ENCODE data around the gene AGAP2.
"Not testable (repeated sequence)": the region's sequence is repeated elsewhere in the genome, so short reads cannot be mapped to it uniquely, and the experiment has no call there.

Gene AGAP2

DNA sequence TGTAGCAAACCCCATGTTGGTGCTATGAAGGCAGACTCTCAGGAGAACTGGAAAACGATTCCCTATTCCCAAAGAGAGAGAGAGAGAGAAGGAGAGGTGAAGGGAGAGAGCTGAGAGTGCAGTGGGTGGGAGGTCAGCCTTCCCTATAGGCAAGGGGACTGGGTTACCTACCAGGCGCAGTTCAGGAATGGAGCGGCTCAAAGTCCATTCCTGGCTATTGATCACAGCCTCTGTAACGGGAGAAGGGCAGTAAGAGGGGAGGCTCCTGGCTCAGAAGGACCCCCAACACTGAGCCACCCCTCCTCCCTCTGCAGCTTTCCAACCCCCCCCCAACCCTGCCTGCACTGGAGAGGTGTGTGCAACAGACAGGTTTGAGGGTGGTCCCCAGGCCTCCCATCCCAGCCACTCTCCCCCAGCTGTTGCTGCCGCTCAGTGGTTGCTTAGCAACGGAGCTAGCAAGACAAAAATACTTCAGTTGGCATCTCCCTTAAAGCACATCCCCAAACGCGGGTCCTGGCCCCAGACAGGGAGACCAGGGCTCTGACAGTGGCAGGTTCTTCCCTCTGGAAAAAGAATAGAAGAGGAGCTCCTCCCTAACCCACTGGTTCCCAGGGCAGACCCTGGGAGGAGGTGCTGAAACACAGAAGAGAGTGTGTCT lies 3.2 kb downstream of the AGAP2 start:
- no peak for DNase-seq

DNA sequence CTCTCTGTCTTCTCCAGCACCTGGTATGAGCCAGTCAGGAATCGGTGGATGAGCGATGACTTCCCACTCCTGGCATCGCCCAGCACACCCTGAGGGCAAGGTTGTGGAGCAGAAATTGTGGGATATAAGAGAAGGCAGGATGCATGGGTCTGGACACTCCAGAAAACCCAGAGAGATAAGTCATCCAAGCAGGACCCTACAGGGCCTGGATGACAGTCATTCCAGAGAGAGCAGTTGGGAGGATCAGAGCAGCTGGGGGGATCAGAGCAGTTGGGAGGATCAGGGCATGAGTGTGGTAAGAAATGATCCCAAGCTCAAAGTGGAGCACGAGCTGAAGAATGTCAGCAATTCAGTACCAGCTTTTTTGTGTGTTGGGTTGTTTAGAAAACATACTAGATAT lies 4.0 kb downstream of the AGAP2 start:
- no peak for DNase-seq

- no peak for DNase-seq
Measured at GRCh38 chr12:57733928-57734327, 4.6 kb downstream of the AGAP2 start.

GRCh38 chr12:57732726-57733593 lies 5.6 kb downstream of the AGAP2 start:
- no peak for DNase-seq

GRCh38 chr12:57732270-57732669 lies 6.3 kb downstream of the AGAP2 start:
- DNase-seq = no peak

DNA sequence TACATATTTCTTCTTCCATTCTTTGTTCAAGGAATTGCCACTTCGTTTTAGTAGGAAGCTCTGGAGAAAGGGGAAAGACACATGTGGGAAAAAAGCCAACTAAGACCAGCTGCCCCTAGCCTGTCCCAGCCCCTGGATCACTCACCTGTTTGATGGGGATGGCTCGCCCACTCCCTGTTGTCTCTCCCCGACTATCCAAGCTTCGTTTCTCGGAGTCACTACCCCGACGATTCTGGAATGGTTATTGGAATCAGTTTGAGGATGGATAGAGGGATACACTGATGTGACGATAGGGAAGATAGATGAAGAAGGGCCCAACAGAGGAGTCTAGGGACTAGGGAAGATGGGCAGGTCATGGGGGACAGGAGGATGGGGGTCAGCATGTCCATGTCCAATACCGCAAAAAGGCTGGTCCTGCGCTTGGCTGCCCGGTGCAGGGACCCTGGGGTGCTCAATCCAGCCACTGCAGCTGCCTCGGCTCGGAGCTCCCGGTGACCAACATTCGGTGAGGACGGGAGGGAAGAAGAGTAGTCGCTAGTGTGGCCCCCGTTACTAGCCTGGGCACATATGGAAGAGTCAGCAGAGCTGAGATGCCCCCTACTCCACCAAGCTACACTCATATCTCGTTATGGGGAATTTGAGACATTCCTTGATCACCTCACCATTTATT lies 7.0 kb downstream of the AGAP2 start:
- DNase-seq = no peak

GRCh38 chr12:57730336-57731067 lies 8.0 kb downstream of the AGAP2 start:
- DNase-seq = no peak

GRCh38 chr12:57729321-57729844 lies 9.2 kb downstream of the AGAP2 start:
- no peak for DNase-seq

DNA sequence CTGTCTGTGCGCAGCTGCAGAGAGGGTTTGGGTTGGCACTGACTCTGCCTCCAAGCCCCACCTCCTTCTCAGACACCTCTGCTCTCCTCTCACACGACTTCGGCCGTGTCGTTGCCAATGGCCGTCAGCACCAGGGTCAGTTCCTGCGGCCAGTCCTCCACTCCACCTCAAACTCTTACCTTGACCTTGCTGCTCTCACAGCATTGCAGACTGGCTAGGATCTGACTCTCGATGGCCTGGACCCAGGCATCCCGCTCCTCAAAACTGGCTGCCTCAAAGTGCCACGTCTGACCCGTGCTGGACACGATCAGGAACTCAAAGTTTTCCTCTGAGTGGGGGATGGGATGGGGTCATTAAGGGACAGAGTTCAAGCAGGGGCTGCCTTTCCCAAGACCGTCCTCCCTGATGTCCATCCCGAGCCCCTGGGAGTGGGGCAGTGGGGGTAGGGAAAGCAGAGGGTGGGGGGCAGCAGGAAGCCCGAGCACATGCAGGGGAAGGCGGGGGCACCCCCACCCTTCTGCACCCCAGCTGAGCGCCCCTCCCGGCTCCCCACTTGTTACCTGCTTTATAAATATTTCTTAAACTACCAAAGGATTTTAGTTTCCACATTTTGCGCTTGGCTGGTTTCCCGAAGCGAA lies 10.7 kb downstream of the AGAP2 start:
- no peak for DNase-seq

GRCh38 chr12:57726884-57727757 lies 11.4 kb downstream of the AGAP2 start:
- DNase-seq = no peak

DNA sequence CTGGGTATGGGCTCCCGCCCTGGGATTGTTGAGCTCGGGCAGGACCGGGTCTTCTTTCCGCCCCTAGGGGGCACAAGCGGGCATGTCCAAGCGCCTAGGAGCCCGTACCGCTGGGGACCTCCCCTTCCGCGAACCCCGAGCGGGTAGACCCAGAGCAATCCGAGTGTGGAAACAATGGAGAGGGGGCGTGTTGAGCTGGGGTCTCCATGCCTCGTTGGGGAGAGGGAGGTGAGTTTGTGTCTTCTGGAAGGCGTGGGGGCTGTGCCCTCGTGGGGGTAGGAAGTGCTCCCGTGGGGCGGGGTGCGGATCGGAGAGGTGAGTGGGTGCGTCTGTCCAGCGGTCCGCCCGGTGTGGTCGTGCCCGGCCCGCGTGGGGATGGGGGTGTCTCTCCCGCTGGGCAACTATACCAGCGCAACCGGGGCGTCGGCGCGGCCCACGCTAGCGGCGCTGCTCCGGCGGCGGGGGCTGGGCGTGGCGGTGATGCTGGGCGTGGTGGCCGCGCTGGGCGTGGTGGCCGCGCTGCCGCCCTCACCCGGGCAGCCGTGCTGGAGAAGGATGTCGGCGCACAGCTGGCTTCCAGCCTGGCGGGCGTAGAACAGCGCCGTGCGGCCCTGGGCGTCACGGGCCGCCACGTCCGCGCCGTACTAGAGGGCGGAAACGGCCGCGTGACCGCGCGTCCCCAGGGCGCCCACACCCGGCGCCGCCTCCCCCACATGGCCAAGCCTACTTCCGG lies 12.2 kb downstream of the AGAP2 start:
- no peak for DNase-seq

DNA sequence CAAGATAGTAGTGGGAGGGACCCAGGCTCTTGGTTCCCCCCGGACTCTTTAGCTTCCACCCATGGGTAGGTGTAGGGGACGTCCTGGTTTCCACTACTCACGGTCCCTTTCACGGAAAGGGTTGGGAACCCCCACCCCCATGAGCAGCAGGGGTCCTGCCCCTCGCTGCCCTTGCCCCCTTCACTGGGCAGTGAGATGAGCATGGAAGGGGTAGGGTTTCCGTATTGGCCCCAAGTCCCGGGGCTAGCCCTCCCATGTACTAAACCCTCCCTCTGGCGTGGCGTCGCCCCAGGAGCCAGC lies 12.7 kb downstream of the AGAP2 start:
- no peak for DNase-seq

DNA sequence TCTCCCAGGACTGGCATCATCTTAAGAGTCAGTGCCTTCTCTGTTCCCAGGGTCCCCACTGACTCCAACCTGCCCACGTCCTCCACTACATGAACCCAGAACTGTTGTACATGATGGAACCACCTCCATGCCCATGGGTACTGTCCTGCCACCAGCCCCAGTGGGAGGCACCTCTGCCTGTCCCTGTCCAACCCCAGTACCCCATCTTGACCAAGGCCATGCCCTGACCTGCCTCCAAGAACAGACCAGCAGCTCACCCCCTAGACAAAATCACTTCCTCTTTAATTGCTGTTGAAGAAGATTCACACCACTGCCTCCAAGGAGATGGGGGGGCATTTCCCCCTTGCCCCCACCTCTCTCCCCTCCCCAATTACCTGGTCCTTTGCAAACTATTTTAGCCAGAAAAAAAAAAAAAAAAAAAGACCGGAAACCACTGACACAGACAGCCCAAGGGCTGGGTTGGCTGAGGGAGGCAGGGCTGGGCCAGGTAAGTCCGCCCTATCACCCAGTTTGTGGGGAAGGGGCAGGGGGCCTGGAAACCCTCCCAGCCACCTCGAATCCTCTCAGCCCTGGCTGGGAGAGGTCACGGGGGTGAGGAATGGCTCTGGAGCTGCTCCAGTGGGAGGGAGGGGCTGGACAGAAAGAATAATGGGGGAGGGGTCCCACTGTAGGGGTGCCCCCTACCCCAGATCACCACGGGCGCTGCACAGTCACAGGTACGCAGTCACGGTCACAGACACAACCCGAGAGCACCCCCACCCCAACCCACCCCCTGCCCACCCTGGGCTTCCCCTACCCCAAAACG lies 13.4 kb downstream of the AGAP2 start:
- no peak for DNase-seq

DNA sequence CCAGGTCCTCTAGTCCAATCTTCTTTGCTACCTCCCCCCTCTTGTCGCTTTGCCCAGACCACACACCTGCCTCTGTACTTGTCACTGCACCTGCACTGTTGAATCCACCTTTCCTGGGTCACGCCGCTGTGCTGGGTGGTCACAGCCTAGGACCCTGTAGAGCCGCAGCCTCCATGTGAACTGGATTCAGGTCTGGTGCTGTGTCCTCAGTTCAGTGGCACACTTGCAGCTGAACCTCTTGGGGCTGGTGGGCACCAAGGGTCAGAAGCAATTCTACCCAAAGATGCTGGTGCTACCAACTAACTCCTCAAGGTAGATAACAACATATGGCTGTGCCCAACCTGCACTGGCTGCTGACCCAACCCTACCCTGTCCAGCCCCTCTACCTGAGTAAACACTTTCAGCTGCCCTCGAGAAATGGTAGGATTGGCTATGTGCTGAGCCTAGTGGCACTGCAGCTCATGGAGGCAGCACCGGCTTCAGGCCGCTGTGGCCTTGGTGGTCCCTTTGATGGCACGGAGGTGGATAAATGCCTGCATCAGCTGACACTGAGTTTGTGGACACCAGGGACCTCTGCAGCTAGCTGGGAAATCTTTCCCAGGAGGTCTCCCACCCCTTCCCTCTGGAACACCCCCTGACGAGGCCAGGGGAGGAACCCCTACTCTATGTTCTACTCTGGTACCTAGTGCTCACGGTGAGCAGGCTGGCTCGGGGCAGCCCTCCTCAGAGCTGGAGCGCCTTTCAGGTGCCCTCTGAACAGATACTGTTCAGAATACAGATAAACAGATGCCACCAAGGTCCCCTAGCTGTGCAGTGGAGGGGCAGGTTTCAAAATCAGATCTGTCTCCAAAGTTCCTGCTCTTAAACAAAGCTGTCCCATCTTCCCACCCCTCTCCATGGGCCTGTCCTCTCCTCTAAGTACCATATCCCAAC lies 14.3 kb downstream of the AGAP2 start:
- DNase-seq = no peak

DNA sequence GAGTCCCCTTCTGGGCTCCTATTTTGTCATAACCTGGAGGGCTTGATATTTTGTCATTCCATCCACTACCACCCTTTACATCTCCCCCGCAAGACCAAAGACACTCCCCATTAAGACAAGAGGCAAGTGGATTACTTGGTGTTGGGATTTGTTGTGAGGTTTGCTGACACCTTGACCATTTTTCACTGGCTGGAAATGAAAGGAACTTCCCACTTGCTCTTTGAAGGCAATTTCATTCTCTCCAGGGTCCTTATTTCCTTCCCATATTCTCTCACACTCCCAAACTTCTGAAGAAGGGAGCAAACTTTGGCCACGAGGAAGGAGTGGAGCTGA lies 14.9 kb downstream of the AGAP2 start:
- no peak for DNase-seq

DNA sequence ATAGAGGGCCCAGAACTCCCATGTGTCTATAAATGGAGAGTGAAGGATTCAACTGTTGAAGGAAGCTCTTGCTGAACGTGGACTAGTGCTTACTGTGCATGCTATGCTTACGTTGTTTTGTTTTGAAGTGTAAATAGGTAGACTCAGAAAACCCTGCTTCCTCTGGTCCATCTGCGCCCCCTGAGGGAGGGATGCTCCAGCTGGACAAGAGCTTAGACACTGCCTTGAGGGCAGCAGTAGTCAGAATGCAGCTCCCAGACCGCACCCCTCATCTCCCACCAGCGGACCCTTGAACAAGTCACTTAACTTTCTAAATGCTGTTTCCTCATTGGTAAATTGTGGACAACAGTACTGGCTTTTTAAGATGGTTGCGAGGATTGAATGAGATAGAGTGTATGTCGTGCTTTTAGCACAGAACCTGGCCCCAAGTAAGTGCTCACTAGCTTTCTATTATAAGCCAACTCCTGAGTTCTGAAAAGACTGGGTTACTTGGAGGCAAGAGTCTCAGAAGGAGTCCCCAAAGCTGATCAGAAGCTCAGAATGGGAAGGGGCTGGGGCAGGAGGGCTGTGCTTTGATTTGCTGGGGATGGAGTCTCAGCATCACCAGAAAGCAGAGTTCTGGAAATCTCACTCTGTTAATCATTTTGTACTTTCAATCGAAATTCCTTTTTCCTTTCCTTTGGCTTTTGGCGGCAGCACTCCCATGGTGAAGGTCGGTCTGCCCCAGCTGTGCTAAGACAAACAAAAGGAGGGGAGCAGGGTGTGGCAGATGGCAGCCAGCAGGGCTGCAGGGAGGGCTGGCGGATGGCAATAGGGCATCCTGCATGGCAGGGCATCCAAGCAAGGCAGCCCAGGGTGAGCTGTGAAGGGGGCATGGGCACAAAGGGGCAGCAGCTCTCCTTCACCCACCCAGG lies 15.6 kb downstream of the AGAP2 start:
- DNase-seq = no peak

DNA sequence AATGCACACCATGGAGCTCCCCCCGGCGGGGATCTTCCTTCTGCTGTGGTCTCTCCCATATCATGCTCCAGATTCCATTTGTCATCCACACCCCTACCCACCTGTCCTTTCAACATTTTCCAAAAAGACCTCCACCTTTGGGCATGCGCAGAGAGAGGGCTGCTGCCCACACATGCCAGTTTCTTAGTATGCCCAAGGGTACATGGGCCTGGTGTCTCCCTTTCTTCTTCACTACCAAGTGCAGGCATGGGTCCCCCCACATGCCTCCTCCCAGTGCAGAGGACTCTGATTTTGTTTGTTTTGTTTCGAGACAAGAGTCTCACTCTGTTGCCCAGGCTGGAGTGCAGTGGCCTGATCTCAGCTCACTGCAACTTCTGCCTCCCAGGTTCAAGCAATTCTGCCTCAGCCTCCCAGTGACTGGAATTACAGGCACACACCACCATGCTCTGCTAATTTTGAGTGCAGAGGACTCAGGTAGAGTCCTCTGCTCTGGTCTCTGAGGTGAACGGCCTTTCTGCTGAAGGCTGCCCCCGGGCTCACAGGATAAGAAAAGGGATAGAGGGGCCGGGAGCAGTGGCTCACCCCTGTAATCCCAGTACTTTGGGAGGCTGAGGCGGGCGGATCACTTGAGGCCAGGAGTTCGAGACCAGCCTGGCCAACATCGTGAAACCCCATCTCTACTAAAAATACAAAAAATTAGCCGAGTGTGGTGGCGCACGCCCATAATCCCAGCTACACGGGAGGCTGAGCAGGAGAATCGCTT lies 16.5 kb downstream of the AGAP2 start:
- DNase-seq = not testable (repeated sequence)
